Endothelial cell of umbilical vein (primary cell): ENCODE data around the gene ARFRP1. TPM values are rescaled to one million over a fixed set of nuclear protein-coding genes. Genes with fewer than 3 reads are reported as not detected.

Experiments used
- BruUV-seq: library from RNA; stranded (reverse); fragments of 400-500 nt; replicated peaks from 2 replicates; lab custom pipeline; 2021; lab: Mats Ljungman, UMichigan
- CTCF ChIA-PET: fragments of 300-600, 350-600 bp; sonication (Branson Sonifier 250); formaldehyde crosslinking; loops from one replicate; lab custom pipeline; 2021; ENCODE audit warnings: antibody characterized with exemption, inconsistent platforms; lab: Charles Lee
- POLR2A ChIA-PET: fragments of 300-600, 350-600 bp; sonication (Branson Sonifier 250); formaldehyde crosslinking; loops from one replicate; lab custom pipeline; 2021; ENCODE audit warnings: antibody characterized with exemption, inconsistent platforms; lab: Charles Lee
- DNase-seq: peaks from one replicate; pipeline ENCODE4 v3.0.0-alpha.2; 2011; ENCODE audit warnings: low read depth, low spot score
- FAIRE-seq: peaks from 2 replicates; lab custom pipeline; 2011; peaks lifted over from hg19 to GRCh38; lab: Jason Lieb, UNC
- H2AFZ ChIP-seq: 2 replicates; pipeline ENCODE4 v1.6.0; 2012; ENCODE audit warnings: low read depth, low read length, control low read depth, inconsistent platforms
- H3K27ac ChIP-seq: 2 replicates; pipeline ENCODE4 v1.5.1; 2011; ENCODE audit warnings: low read depth, mild to moderate bottlenecking, control low read depth, low read length, moderate library complexity; ENCODE audit not compliant: insufficient read depth
- H3K27me3 ChIP-seq, 2 experiments: 2 replicates each; pipeline versions ENCODE4 v1.6.0 to v1.6.1; 2011; ENCODE audit warnings: low read length in 2 of 2, mixed read lengths in 1 of 2; ENCODE audit not compliant: control insufficient read depth in 2 of 2, insufficient read depth in 2 of 2
- H3K36me3 ChIP-seq, 2 experiments: 2 replicates in 1 of 2; 3 replicates in 1 of 2; pipeline ENCODE4 v1.5.1; 2011; ENCODE audit warnings: low read length in 2 of 2, mild to moderate bottlenecking in 1 of 2, moderate library complexity in 1 of 2; ENCODE audit not compliant: control insufficient read depth in 2 of 2, insufficient read depth in 2 of 2; ENCODE audit errors: extremely low read depth in 1 of 2
- H3K4me1 ChIP-seq: 3 replicates; pipeline ENCODE4 v1.5.1; 2011; ENCODE audit warnings: mild to moderate bottlenecking, low read length; ENCODE audit not compliant: control insufficient read depth, insufficient read depth; ENCODE audit errors: extremely low read depth
- H3K4me2 ChIP-seq: 2 replicates; pipeline ENCODE4 v1.6.1; 2011; ENCODE audit warnings: low read length, control low read depth, mixed read lengths; ENCODE audit not compliant: insufficient read depth
- H3K4me3 ChIP-seq, 3 experiments: fragments of 200-600 bp in 1 of 3; sonication (generic), shearing (Covaris generic) in 1 of 3; replicated peaks in 1 of 3; 2 replicates each; pipeline ENCODE4 v1.5.1; 2011 to 2016; ENCODE audit warnings: control low read depth in 3 of 3, low read length in 3 of 3, mild to moderate bottlenecking in 2 of 3, inconsistent platforms in 1 of 3, low read depth in 1 of 3, moderate library complexity in 1 of 3; ENCODE audit not compliant: insufficient read depth in 1 of 3
- H3K79me2 ChIP-seq: 2 replicates; pipeline ENCODE4 v1.6.0; 2012; ENCODE audit warnings: low read length, inconsistent platforms; ENCODE audit not compliant: control insufficient read depth, insufficient read depth
- H3K9ac ChIP-seq: replicated peaks from 2 replicates; pipeline ENCODE3; 2011; ENCODE audit warnings: low read length, control low read depth; ENCODE audit not compliant: insufficient read depth; ENCODE audit errors: extremely low read depth
- H3K9me1 ChIP-seq: replicated peaks from 3 replicates; pipeline ENCODE4 v1.6.0; 2011; ENCODE audit warnings: mild to moderate bottlenecking, low read length; ENCODE audit not compliant: control insufficient read depth, insufficient read depth; ENCODE audit errors: extremely low read depth
- H3K9me3 ChIP-seq: replicated peaks from 2 replicates; pipeline ENCODE4 v1.5.1; 2012; ENCODE audit warnings: low read length, inconsistent platforms; ENCODE audit not compliant: control insufficient read depth, insufficient read depth
- H4K20me1 ChIP-seq: replicated peaks from 2 replicates; pipeline ENCODE3; 2011; ENCODE audit warnings: mild to moderate bottlenecking, low read length; ENCODE audit not compliant: control insufficient read depth, insufficient read depth; ENCODE audit errors: extremely low read depth
- CTCF ChIP-seq, 2 donors: IDR thresholded peaks; 1 replicate in 1 of 2; 2 replicates in 1 of 2; pipeline ENCODE4 v1.5.1; 2011; ENCODE audit warnings: low read length in 2 of 2, mild to moderate bottlenecking in 2 of 2, moderate library complexity in 2 of 2, control low read depth in 1 of 2, inconsistent platforms in 1 of 2, low read depth in 1 of 2; ENCODE audit not compliant: insufficient read depth in 1 of 2; ENCODE audit errors: extremely low read depth in 1 of 2
- EZH2 ChIP-seq: IDR thresholded peaks from 2 replicates; pipeline ENCODE4 v1.6.1; 2012; ENCODE audit warnings: borderline replicate concordance, low read depth, mild to moderate bottlenecking, moderate library complexity, low read length, inconsistent platforms; ENCODE audit not compliant: severe bottlenecking
- FOS ChIP-seq: IDR thresholded peaks from 2 replicates; pipeline ENCODE4 v1.6.1; 2011; ENCODE audit warnings: mild to moderate bottlenecking, low read length, moderate library complexity, borderline replicate concordance; ENCODE audit not compliant: insufficient read depth
- GATA2 ChIP-seq: IDR thresholded peaks from 2 replicates; pipeline ENCODE4 v1.7.0; 2011; ENCODE audit warnings: low read depth, mild to moderate bottlenecking, moderate library complexity, mixed read lengths, low read length; ENCODE audit not compliant: insufficient read length, insufficient read depth
- JUN ChIP-seq: IDR thresholded peaks from 2 replicates; pipeline ENCODE4 v1.6.1; 2011; ENCODE audit warnings: borderline replicate concordance, low read depth; ENCODE audit not compliant: insufficient read length, insufficient read depth
- MAX ChIP-seq: IDR thresholded peaks from 2 replicates; pipeline ENCODE4 v1.6.1; 2011; ENCODE audit not compliant: insufficient read depth, insufficient read length
- MYC ChIP-seq: IDR thresholded peaks from one replicate; pipeline ENCODE4 v1.6.1; 2011; ENCODE audit warnings: mild to moderate bottlenecking, low read depth, low read length
- POLR2A ChIP-seq: IDR thresholded peaks from 2 replicates; pipeline ENCODE4 v1.6.1; 2012; ENCODE audit warnings: low read depth, mild to moderate bottlenecking, control low read depth, low read length
- POLR2AphosphoS5 ChIP-seq: IDR thresholded peaks from 2 replicates; pipeline ENCODE4 v1.6.1; 2012; ENCODE audit warnings: low read depth, mild to moderate bottlenecking, control low read depth, low read length, moderate library complexity; ENCODE audit not compliant: insufficient read depth
- dilution Hi-C: fragments of 300-500 bp; cut with MboI; formaldehyde crosslinking; loops from one replicate; pipeline ENCODE4 v1.15.0; 2019; ENCODE audit warnings: low sequenced_read_pairs; ENCODE audit not compliant: extremely low pct_ligation_motif_present
- intact Hi-C: fragments of 100-400 bp; cut with micrococcal nuclease; formaldehyde crosslinking; loops from one replicate; pipeline ENCODE4 v1.10.0; 2022
- polyA plus RNA-seq, 4 experiments: library from polyadenylated mRNA; depleted of rRNA in 3 of 4; stranded (reverse) in 3 of 4; unstranded in 1 of 4; fragments of >200 nt; gene quantifications; 2 replicates each; pipeline versions ENCODE4 v1.2.1 to v1.2.3, GENCODE V29; 2011 to 2012; ENCODE audit warnings: missing spikeins in 1 of 4
- total RNA-seq: library from RNA; stranded (reverse); gene quantifications from 2 replicates; pipeline ENCODE4 v1.2.3, GENCODE V29; 2021

Gene ARFRP1
- total and polyA plus RNA-seq, 2 donors (not counting 3 experiments of a cell fraction or from before 2014, with no cell fraction given) = 48.7 to 51.6 TPM

- no peak overlapping the region for H2AFZ ChIP-seq
- H3K27ac ChIP-seq = no peak overlapping the region
- TF ChIP-seq POLR2A = no peak
- TF ChIP-seq CTCF (IDR thresholded peaks at IDR 0.05; ENCODE audit: extremely low read depth in 1 of 2, insufficient read depth in 1 of 2, low read depth in 1 of 2, low read length in 2 of 2) = no peak
- no peak for TF ChIP-seq POLR2AphosphoS5
- TF ChIP-seq MAX = no peak
- no peak for TF ChIP-seq JUN
- no peak for TF ChIP-seq GATA2
- no peak for TF ChIP-seq FOS
- no peak for TF ChIP-seq MYC
- no peak for TF ChIP-seq EZH2
- ChIA-PET POLR2A (no interaction called here), CTCF (no interaction called here)
- H3K4me2 ChIP-seq = no peak overlapping the region
- H3K9me3 ChIP-seq = no peaks in the 10 kb centered on the region
- no TSS peak for BruUV-seq
- H3K4me1 ChIP-seq = no peaks in the 10 kb centered on the region
- dilution Hi-C loops = no loop called here
- no peaks in the 10 kb centered on the region for H3K27me3 ChIP-seq
- no peak for FAIRE-seq
- no peaks in the 10 kb centered on the region for H4K20me1 ChIP-seq
- H3K36me3 ChIP-seq = no peaks in the 10 kb centered on the region
- no peaks in the 10 kb centered on the region for H3K9me1 ChIP-seq
- H3K9ac ChIP-seq = no peak overlapping the region
- intact Hi-C loops = no loop called here
- DNase-seq = no peak
- no peaks in the 10 kb centered on the region for H3K79me2 ChIP-seq
- no peak overlapping the region for H3K4me3 ChIP-seq
Measured at GRCh38 chr20:63751471-63752271, 43.9 kb upstream of the ARFRP1 start.
